ENCODE results near the gene CEBPA.
"Not testable (repeated sequence)": the region's sequence is repeated elsewhere in the genome, so short reads cannot be mapped to it uniquely, and the experiment has no call there.

The CEBPA gene

DNA sequence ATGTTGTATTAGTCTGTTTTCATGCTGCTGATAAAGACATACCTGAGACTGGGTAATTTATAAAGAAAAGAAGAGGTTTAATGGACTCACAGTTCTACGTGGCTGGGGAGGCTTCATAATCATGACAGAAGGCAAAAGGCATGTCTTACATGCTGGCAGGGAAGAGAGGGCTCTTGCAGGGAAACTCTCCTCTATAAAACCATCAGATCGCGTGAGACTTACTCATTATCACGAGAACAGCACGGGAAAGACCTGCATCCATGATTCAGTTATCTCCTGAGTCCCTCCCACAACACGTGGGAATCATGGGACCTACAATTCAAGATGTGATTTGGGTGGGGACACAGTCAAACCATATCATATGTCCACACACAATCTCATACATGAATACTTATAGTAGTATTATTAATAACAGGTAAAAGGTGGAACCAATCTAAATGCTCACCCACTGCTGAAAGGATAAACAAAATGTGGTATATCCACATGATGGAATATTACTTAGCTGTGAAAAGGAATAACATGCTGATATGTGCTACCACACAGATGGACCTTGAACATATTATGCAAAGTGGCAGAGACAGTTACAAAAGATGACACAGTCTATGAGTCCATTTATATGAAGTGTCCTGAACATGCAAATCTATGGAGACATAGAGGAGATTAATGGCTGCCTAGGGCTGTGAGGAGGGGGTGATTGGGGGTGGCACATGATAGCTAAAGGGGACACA is 20.9 kb upstream of the CEBPA start:
- no peak for FAIRE-seq

DNA sequence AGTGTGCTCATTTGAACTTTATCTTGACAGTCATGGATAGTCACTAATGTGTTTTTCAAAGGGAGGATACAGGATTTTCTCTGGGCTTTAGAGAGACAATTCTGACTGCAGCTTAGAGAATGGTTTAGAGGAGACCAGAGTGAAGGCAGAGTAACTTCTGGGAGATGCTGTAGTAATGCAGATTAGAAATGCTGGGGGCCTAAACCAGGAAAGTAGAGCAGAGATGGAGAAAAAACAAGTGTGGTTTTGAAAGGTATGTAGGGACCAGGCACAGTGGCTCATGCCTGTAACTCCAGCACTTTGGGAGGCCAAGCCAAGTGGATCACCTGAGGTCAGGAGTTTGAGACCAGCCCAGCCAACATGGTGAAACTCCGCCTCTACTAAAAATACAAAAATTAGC is 18.3 kb upstream of the CEBPA start:
- FAIRE-seq: no peak

DNA sequence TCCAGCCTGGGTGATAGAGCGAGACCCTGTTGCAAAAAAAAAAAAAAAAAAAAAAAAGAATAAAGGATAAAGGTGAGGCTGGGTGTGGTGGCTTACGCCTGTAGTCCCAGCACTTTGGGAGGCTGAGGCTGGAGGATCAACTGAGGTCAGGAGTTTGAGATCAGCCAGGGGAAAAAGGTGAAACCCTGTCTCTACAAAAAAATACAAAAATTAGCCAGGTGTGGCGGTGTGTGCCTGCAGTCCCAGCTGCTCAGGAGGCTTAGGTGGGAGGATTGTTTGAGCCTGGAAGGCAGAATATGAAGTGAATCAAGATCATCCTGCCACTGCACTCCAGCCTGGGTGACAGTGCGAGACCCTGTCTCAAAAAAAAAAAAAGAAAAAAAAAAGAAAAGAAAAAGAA is 15.7 kb upstream of the CEBPA start:
- FAIRE-seq: not testable (repeated sequence)

DNA sequence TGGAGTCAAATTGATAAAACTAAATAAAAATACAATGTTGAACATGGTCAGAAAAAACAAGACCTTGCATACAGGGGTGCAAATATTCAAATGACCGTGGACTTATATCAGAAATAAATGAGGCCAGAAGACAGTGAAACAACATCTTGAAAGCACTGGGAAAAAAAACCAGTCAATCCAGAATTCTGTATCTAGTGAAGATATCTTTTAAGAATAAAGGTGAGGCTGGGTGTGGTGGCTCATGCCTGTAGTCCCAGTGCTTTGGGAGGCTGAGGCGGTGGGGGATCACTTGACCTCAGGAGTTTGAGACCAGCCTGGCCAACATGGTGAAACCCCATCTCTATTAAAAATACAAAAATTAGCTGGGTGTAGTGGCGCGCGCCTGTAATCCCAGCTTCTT is 15.2 kb upstream of the CEBPA start:
- no peak for FAIRE-seq

DNA sequence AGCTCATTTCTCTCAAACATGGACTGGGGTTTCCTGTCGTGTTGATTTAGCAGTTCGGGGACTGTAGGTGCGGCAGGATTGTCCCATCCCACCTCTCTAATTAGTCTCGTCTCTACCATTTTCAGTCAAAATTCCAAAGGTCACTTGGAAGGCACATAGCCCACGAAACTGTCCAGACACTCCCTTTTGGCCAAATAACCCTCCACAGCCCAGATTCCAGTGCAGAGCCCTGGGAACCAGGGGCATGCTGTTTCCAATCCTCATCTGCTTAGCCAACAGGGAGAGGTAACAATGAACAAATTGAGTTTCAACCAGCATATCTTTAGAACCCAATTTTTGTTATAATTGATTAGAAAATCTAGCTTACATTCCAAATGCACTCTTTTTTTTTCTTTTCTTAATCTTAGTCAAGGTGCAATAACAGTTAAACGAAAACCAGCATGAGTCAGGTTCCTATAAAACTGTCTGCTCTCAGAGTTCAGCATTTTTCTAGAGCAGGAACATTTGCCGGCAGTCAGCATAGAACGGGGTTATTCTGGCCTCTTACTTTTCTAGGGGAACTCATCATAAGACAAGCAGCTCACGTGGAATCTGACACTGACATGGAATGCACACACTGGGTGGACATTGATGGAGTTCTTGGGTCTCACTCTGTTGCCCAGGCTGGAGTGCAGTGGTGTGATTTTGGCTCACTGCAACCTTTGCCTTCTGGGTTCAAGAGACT is 14.4 kb upstream of the CEBPA start:
- FAIRE-seq: no peak

DNA sequence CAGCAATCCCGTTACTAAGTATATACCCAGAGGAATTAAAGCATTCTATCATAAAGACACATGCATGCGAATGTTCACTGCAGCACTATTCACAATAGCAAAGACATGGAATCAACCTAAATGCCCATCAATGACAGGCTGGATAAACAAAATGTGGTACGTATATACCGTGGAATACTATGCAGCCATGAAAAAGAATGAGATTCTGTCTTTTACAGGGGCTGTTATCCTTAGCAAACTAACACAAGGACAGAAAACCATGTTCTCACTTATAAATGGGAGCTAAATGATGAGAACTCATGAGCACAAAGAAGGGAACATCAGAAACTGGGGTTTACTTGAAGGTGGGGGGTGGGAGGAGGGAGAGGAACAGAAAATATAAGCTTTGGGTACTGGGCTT is 10.5 kb upstream of the CEBPA start:
- FAIRE-seq: not testable (repeated sequence)

DNA sequence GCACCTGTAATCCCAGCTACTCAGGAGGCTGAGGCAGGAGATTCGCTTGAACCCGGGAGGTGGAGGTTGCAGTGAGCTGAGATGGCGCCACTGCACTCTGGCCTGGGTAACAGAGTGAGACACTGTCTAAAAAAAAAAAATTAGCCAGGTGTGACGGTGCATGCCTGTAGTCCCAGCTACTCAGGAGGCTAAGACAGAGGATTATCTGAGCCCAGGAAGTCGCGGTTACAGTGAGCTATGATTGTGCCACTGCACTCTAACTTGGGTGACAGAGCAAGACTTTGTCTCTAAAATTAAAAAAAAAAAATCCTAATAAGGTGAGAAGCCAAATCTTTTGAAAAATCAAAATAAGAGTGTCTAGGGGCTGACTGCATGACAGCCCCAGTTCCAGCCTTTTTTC is 9.7 kb upstream of the CEBPA start:
- no peak for FAIRE-seq

DNA sequence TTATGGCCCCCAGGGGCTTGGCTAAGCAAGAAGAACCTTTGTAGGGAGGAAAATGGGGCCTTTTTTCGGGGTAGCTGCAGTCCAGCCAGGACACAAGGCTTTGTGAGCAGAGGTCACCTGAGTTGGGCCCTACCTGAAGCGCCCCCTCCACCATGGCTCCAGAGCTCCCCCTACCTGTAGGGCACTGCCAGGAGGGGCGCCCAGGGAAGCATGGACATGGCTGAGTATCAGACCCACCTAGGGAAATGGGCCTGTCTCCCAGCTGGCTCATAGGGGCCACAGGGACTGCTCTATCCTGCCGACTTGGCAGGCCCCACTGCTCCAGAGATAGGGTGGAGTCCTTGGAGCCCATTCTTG is 9.0 kb upstream of the CEBPA start:
- FAIRE-seq: no peak

DNA sequence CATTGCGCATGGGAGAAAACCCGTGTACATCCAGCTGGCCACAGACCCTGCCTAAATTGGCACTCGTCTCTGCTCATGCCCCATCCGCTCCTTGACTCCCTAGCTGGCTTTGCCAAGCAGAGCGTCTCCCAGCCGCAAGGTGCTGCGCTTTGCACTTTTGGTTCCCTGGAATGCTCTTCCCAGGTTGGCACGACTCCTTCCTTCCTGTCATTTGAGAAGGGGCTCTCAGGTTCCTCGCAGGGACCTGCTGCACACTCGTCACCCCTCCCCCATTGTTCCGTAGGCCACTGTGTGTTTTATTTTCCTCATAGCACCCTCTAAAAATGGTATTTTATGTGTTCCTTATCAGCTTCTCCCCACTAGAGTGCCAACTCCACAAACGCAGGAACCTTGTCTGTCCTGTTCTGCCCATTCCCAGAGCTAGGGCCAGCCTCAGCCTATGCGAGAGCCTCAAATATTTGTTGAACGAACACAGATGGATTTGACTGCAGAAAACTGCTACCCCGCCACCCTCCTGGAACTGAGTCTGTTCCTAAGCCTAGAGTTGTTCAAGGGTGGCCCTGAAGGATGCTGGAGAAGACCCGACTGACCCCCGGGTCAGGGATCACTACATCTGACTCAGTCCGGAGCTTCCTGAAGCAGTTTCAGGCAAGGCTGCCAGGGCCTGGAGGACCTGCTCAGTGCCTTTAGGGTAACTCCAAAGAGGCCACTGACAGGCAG is 8.4 kb upstream of the CEBPA start:
- no peak for FAIRE-seq

DNA sequence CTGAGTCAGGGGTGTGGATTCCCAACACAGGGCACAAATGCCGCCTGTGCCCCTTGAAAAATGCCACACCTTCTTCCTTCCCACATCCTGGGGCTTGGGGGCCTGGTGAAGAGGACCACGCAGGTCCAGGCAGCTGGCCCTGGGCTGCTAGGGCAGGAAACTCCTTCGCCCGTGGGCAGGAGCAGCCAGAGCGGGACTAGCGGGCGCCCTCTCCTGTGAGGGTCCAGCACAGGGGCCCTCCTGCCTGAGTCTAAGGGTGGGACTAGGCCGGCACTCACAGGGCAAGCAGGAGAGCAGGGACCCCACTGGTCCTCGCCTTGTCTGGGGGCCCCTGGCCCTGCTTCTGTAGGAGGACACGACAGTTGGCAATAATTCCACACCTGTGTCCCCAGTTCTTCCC is 7.5 kb upstream of the CEBPA start:
- FAIRE-seq: no peak

DNA sequence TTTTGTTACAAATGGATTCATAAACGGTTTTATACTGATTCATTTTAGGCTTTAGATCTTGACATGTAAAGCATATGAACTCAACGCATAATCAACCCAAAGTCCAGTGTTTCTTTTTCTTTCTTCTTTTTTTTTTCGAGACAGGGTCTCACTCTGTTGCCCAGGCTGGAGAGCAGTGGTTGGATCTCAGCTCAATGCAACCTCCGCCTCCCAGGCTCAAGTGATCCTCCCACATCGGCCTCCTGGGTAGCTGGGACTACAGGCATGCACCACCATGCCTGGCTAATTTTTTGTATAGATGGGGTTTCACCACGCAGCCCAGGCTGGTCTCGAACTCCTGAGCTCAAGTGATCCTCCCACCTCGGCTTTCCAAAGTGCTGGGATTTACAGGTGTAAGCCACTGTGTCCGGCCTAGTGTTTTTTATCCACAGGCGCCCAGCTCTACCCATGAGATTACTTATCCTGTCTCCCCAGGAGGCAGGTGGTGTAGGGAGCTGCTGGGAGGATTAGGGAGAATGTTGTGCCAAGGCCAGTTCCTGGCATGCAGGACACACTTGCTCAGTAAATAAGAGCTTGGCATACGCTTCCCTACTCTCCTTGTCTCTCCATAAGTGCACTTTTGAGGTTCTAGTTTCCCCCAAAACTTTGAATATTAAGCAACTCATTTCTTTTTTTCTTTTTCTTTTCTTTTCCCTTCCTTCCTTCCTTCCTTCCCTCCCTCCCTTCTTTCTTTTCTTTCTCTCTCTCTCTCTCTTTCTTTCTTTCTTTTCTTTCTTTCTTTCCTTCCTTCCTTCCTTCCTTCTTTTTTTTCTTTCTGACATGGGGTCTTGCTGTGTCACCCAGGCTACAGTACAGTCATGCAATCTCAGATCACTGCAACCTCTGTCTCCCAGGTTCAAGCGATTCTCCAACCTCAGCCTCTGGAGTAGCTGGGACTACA is 4.8 kb upstream of the CEBPA start:
- FAIRE-seq: no peak

DNA sequence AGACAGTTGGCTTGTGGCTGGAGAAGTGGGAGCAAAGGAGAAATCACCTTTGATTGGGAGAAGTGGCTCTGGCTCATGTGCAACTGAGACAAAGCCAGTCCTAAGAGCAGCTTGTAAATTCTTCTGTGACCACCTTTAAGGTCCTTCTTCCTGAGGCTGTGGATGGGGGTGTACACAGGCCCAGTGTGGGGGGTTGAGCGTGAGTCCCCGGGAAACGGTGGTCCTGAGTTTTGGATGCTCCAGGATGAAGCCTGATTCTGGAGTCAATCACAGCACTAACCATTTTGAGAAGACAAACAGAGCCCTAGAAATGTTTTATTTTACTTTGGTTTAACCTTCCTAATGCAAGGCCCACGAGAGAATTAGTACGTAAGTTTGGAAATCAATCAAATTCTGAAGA is 3.9 kb upstream of the CEBPA start:
- no peak for FAIRE-seq

DNA sequence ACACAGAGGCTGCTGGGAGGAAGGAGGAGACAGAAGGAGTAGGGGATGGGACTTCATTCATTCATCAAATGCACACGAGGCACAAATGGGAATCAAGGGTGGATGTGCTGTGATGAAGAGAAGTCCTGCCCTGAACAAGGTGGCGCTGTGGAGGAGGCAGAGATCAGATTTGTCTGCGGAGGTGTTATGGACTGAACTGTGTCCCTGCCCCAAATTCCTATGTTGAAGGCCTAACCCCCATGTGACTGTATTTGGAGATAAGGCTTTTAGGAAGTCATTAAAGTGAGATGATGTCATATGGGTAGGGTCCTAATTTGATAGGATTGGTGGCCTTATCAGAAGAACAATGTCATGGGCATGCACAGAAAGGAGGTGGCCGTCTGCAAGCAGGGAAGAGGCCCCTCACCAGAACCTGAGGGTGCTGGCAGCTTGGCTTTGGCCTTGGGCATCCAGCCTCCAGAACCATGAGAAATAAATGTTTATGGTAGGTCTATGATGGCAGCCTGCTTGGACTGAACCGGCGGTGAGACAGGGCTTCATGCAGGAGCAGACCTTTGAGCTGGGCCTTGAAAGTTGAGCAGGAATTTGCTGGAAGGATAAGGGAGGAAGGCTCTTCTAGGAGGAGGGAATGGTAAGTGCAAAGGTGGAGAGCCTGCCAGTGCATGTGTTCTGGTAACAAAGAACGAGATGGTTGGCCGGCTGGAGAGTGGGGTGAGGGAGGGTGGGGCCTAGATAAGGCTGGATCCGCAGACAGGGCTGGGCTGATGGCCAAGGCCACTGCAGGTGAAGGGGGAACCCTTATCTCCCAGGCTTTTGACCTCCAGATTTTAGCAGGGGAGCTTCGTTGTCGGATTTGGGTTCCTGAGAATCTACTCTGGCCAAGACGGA is 2.7 kb upstream of the CEBPA start:
- FAIRE-seq: no peak

DNA sequence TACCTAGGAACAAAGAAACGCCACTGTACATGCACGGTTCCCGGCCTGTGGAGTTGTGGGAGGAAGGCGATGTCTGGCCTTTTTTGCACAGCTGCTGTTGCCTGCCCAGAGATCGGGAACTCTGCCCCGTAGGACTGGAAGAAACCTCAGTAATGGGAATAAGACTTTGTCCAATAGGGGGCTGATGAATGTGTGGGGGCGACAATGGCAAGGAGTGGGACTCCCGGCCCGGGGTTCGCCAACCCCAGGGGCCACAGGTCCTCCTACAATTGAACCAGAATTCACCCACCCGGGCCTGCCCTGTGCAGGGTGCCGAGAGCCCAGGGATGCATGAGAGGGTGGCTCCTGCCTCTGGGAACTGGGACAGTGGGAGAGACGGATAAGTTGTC is 2.0 kb upstream of the CEBPA start:
- no peak for FAIRE-seq

DNA sequence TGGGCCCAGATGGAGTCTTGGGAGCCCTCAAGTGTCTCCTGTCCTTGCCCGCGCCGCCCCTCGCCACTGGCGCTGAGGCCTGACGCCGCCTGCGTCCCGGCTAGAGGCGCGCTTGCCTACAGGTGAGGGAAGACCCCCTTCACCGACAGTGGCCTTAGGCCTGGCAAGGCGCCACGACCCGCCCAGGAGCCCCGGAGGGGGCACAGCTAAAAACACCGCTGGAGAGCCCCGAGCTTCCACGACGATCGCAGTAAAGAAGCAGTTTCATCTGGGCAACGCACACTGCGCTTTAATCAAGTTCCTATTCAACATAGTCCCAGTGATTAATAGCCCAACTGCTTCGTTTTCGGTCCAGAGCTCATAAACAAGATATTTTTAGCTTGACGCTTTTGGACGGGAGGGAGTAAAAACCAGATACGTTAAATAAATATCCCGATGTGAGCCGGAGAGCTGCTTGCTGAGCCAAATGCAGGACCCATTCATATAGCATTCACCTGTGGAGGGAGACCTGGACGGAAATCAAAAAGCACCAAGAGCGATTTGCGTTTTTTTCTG is 1.5 kb upstream of the CEBPA start:
- FAIRE-seq: no peak

DNA sequence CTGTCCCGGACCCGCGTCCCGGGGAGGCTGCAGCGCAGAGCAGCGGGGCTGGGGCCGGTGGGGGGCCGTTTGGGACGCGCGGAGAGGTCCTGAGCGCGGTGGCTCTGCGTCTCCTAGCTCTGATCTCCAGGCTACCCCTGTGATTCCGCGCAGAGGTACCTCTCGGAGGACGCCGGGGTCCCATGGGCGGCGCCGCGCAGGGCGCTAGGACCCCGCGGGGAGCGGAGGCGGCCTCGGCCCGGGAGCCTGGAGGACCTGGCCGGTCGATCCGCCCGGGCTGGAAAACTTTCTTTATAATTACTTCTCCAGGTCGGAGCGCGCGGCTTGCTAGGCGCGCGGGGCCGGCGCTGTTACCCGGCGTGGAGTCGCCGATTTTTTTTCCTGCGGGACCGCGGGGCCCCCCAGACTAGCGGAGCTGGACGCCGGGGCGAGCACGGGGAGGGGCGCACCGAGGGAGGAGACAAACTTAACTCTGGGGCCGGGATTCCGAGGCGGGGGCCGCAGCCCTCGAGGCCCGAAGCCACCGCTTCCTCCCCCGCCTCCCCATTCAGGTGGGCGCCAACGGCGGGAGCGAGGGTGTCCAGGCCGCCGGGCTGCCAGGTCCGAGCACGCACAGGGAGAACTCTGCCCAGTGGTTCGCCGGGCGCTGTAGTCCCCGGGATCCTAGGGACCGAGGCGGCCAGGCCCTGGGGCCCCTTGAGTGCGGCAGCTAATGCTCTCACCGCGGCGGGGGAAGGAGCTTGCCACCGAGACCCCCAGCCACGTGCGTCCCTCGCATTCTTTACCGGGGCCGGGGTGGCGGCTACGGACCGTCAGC is 848 bp upstream of the CEBPA start:
- no peak for FAIRE-seq

DNA sequence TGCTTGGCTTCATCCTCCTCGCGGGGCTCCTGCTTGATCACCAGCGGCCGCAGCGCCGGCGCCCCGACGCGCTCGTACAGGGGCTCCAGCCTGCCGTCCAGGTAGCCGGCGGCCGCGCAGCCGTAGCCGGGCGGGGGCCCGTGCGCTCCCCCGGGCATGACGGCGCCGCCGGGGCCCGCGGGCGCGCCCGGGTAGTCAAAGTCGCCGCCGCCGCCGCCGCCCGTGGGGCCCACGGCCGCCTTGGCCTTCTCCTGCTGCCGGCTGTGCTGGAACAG is 497 bp downstream of the CEBPA start:
- FAIRE-seq: no peak

DNA sequence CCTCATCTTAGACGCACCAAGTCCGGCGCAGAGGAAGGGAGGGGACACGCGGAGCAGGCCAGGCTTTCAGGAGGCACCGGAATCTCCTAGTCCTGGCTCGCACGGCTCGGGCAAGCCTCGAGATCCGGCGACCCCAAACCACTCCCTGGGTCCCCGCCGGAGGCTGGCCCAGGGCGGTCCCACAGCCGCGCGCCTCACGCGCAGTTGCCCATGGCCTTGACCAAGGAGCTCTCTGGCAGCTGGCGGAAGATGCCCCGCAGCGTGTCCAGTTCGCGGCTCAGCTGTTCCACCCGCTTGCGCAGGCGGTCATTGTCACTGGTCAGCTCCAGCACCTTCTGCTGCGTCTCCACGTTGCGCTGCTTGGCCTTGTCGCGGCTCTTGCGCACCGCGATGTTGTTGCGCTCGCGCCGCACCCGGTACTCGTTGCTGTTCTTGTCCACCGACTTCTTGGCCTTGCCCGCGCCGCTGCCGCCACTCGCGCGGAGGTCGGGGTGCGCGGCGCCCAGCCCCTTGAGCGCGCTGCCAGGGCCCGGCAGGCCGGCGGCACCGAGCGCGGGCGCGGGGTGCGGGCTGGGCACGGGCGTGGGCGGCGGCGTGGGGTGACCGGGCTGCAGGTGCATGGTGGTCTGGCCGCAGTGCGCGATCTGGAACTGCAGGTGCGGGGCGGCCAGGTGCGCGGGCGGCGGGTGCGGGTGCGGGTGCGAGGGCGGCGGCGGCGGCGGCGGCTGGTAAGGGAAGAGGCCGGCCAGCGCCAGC is 1.0 kb downstream of the CEBPA start:
- no peak for FAIRE-seq

DNA sequence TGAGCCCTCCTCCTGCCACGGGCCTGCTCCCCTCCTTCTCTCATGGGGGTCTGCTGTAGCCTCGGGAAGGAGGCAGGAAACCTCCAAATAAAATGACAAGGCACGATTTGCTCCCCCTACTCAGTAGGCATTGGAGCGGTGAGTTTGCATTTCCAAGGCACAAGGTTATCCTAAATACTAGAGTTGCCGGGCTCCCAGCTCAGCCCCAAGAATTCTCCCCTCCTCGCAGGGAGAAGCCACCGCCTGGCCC is 1.5 kb downstream of the CEBPA start:
- no peak for FAIRE-seq
